ENCODE measurements around the gene REG4.
"Not testable (repeated sequence)": the region's sequence is repeated elsewhere in the genome, so short reads cannot be mapped to it uniquely, and the experiment has no call there.

Gene REG4

GRCh38 chr1:119811387-119811786, at the start of gene REG4:
Gene REG4 (minus strand): TSS chr1:119811460. CDS start chr1:119808769, 2,691 bp downstream.
- no peak for DNase-seq

- DNase-seq = no peak
Observed at GRCh38 chr1:119859647-119860046, 48.4 kb upstream of the REG4 start.

- not testable (repeated sequence) for DNase-seq
Observed at GRCh38 chr1:119858556-119859214, 47.4 kb upstream of the REG4 start.

GRCh38 chr1:119858126-119858525, 46.9 kb upstream of the REG4 start:
- no peak for DNase-seq

- DNase-seq = no peak
Observed at GRCh38 chr1:119853155-119853554, 41.9 kb upstream of the REG4 start.

GRCh38 chr1:119844206-119844605, 32.9 kb upstream of the REG4 start:
- DNase-seq = not testable (repeated sequence)

- no peak for DNase-seq
Observed at GRCh38 chr1:119841306-119841705, 30.0 kb upstream of the REG4 start.

GRCh38 chr1:119840745-119841144, 29.5 kb upstream of the REG4 start:
- DNase-seq = no peak

- DNase-seq = no peak
Observed at GRCh38 chr1:119838236-119838635, 27.0 kb upstream of the REG4 start.

GRCh38 chr1:119834990-119835389, 23.7 kb upstream of the REG4 start:
- no peak for DNase-seq

GRCh38 chr1:119831027-119831426, 19.8 kb upstream of the REG4 start:
- DNase-seq = no peak

- DNase-seq = no peak
Observed at GRCh38 chr1:119829625-119830024, 18.4 kb upstream of the REG4 start.

- not testable (repeated sequence) for DNase-seq
Observed at GRCh38 chr1:119829006-119829405, 17.7 kb upstream of the REG4 start.

- no peak for DNase-seq
Observed at GRCh38 chr1:119828266-119828665, 17.0 kb upstream of the REG4 start.

- DNase-seq = no peak
Observed at GRCh38 chr1:119827010-119827409, 15.8 kb upstream of the REG4 start.

GRCh38 chr1:119822406-119822805, 11.1 kb upstream of the REG4 start:
- no peak for DNase-seq

- DNase-seq = no peak
Observed at GRCh38 chr1:119818181-119818580, 6.9 kb upstream of the REG4 start.

- DNase-seq = no peak
Observed at GRCh38 chr1:119816407-119816806, 5.1 kb upstream of the REG4 start.

GRCh38 chr1:119815928-119816327, 4.7 kb upstream of the REG4 start:
- DNase-seq = no peak

GRCh38 chr1:119815361-119815760, 4.1 kb upstream of the REG4 start:
- no peak for DNase-seq

GRCh38 chr1:119814288-119814687, 3.0 kb upstream of the REG4 start:
- no peak for DNase-seq

- DNase-seq = no peak
Observed at GRCh38 chr1:119811985-119812557, 811 bp upstream of the REG4 start.

- DNase-seq = peak; percentile 73
Observed at GRCh38 chr1:119808972-119809550, 2.2 kb downstream of the REG4 start.

GRCh38 chr1:119808491-119808890, 2.8 kb downstream of the REG4 start:
- DNase-seq = no peak

GRCh38 chr1:119806489-119806888, 4.8 kb downstream of the REG4 start:
- DNase-seq = no peak

All from NCI-H2227 treated with DMSO at 0.1 percent for 48 hours (cell line).